OCI-LY7 (cell line): ENCODE results near the gene METTL26. TPM values are rescaled to one million over a fixed set of nuclear protein-coding genes. Genes with fewer than 3 reads are reported as not detected.

Experiments used
- BruUV-seq: library from RNA; stranded (reverse); fragments of 400-500 nt; replicated peaks from 2 replicates; lab custom pipeline; 2021; lab: Mats Ljungman, UMichigan
- CTCF ChIA-PET: fragments of 300-600 bp; sonication (Branson Sonifier 250); formaldehyde crosslinking; loops from one replicate; lab custom pipeline; 2022; ENCODE audit warnings: antibody characterized with exemption; ENCODE audit not compliant: unreplicated experiment; lab: Charles Lee
- POLR2A ChIA-PET: fragments of 300-600 bp; sonication (Branson Sonifier 250); formaldehyde crosslinking; loops from one replicate; lab custom pipeline; 2022; ENCODE audit warnings: antibody characterized with exemption; lab: Charles Lee
- DNase-seq: peaks from one replicate; pipeline ENCODE4 v3.0.0-alpha.2; 2015; ENCODE audit warnings: low spot score
- H2AFZ ChIP-seq: fragments of 200-600 bp; sonication (generic), shearing (Covaris generic); 2 replicates; pipeline ENCODE4 v1.6.1; 2014; ENCODE audit warnings: mild to moderate bottlenecking, antibody characterized with exemption, low read length, moderate library complexity
- H3K27ac ChIP-seq: fragments of 200-600 bp; sonication (generic); 2 replicates; pipeline ENCODE4 v1.5.1; 2014; ENCODE audit warnings: mixed run types, low read depth, mild to moderate bottlenecking, moderate library complexity, low read length, inconsistent platforms; ENCODE audit not compliant: poor library complexity, severe bottlenecking
- H3K36me3 ChIP-seq: fragments of 200-600 bp; sonication (generic); 2 replicates; pipeline ENCODE4 v1.6.1; 2014; ENCODE audit warnings: mild to moderate bottlenecking, antibody characterized with exemption, low read length, moderate library complexity, mixed read lengths; ENCODE audit not compliant: insufficient read depth
- H3K4me1 ChIP-seq: fragments of 200-600 bp; sonication (generic); 2 replicates; pipeline ENCODE4 v1.5.1; 2014; ENCODE audit warnings: mild to moderate bottlenecking, low read length; ENCODE audit not compliant: insufficient read depth, poor library complexity, severe bottlenecking
- H3K4me2 ChIP-seq: fragments of 200-600 bp; sonication (generic); 2 replicates; pipeline ENCODE4 v1.6.1; 2014; ENCODE audit warnings: mild to moderate bottlenecking, low read length
- H3K4me3 ChIP-seq: fragments of 200-600 bp; sonication (generic); 2 replicates; pipeline ENCODE4 v1.5.1; 2014; ENCODE audit warnings: mild to moderate bottlenecking, low read depth, low read length; ENCODE audit not compliant: poor library complexity, severe bottlenecking
- H3K79me2 ChIP-seq: fragments of 200-600 bp; sonication (generic); 2 replicates; pipeline ENCODE4 v1.6.1; 2016; ENCODE audit warnings: low read depth, mild to moderate bottlenecking, low read length, moderate library complexity, mixed read lengths; ENCODE audit not compliant: insufficient read depth
- H3K9me2 ChIP-seq: fragments of 200-600 bp; sonication (generic); 2 replicates; pipeline ENCODE4 v1.6.1; 2016; ENCODE audit warnings: mild to moderate bottlenecking, low read length, mixed read lengths; ENCODE audit not compliant: insufficient read depth
- H3K9me3 ChIP-seq: fragments of 200-600 bp; sonication (generic); 2 replicates; pipeline ENCODE4 v1.6.1; 2014; ENCODE audit warnings: mild to moderate bottlenecking, mixed run types, low read length, mixed read lengths
- H4K20me1 ChIP-seq: fragments of 200-600 bp; sonication (generic); 2 replicates; pipeline ENCODE4 v1.6.1; 2014; ENCODE audit warnings: mild to moderate bottlenecking, antibody characterized with exemption, low read length, moderate library complexity, mixed read lengths; ENCODE audit not compliant: insufficient read depth
- CTCF ChIP-seq: fragments of 200-600 bp; sonication (generic); conservative IDR thresholded peaks from 2 replicates; pipeline ENCODE4 v1.5.1; 2014; ENCODE audit warnings: mild to moderate bottlenecking, antibody characterized with exemption, low read length, moderate library complexity, mixed read lengths
- EZH2phosphoT487 ChIP-seq: fragments of 200-600 bp; sonication (generic); IDR thresholded peaks from 2 replicates; pipeline ENCODE4 v1.6.1; 2018; ENCODE audit warnings: low read depth, borderline replicate concordance, mild to moderate bottlenecking, mixed run types, antibody characterized with exemption, low read length, moderate library complexity, mixed read lengths
- intact Hi-C: fragments of 100-400 bp; cut with micrococcal nuclease; formaldehyde crosslinking; loops from one replicate; pipeline ENCODE4 v1.10.0; 2022; ENCODE audit not compliant: unreplicated experiment
- total RNA-seq, 2 experiments: library from RNA; depleted of rRNA in 1 of 2; stranded (reverse); fragments of >200 nt in 1 of 2; shearing (Covaris generic) in 1 of 2; gene quantifications; 2 replicates each; pipeline ENCODE4 v1.2.3, GENCODE V29; 2014 to 2022

The METTL26 gene
- total RNA-seq, 2 experiments from 2014 or later, result 99.0 to 152 TPM

- Histone ChIP-seq H3K36me3 (peaks cover 1% of the 10 kb centered on the region), H2AFZ (no peak overlapping the region), H3K9me2 (no peaks in the 10 kb centered on the region), H3K27ac (no peak overlapping the region), H3K79me2 (peaks cover 7% of the 10 kb centered on the region; the same call in 1 of the 2 replicates), H3K4me2 (no peak overlapping the region), H3K4me3 (no peak overlapping the region), H3K4me1 (peaks cover 18% of the 10 kb centered on the region), H4K20me1 (no peaks in the 10 kb centered on the region), H3K9me3 (no peaks in the 10 kb centered on the region)
- intact Hi-C loops, result no loop called here
- BruUV-seq, result no TSS peak
- TF ChIP-seq CTCF, result no peak
- no peak for TF ChIP-seq EZH2phosphoT487
- no peak for DNase-seq
- ChIA-PET CTCF (no interaction called here), POLR2A (interaction anchor here (1.2 kb wide), 1 partner anchor 43 kb away, joined by 3 read pairs; the partner anchor contains the start of gene METTL26)
Measured at GRCh38 chr16:593807-594206, 42.3 kb downstream of the METTL26 start.

GRCh38 chr16:593406-593805 lies 42.7 kb downstream of the METTL26 start:
- BruUV-seq, result no TSS peak
- Histone ChIP-seq H3K79me2 (peaks cover 7% of the 10 kb centered on the region; the same call in 1 of the 2 replicates), H3K4me3 (no peak overlapping the region), H3K9me2 (no peaks in the 10 kb centered on the region), H4K20me1 (no peaks in the 10 kb centered on the region), H2AFZ (no peak overlapping the region), H3K27ac (no peak overlapping the region), H3K4me2 (no peak overlapping the region), H3K36me3 (no peaks in the 10 kb centered on the region), H3K4me1 (peaks cover 18% of the 10 kb centered on the region), H3K9me3 (no peaks in the 10 kb centered on the region)
- TF ChIP-seq CTCF, result no peak
- TF ChIP-seq EZH2phosphoT487, result no peak
- no peak for DNase-seq
- ChIA-PET POLR2A (interaction anchor here (0.5 to 1.2 kb wide), 2 partner anchors 9 to 43 kb away, joined by 3 read pairs; partner anchors contain the start of gene METTL26), CTCF (no interaction called here)
- intact Hi-C loops, result no loop called here
